GM18526 (cell line): ENCODE results near the gene KLK15.

Experiments
- POLR2A ChIP-seq: IDR thresholded peaks from 3 replicates; pipeline ENCODE4 v1.6.1; 2011; ENCODE audit not compliant: insufficient read length; ENCODE audit errors: extremely low read depth

The KLK15 gene

GRCh38 chr19:50815439-50815838 is 17.9 kb downstream of the KLK15 start:
- no peak for TF ChIP-seq POLR2A

GRCh38 chr19:50814883-50815282 is 18.5 kb downstream of the KLK15 start:
- TF ChIP-seq POLR2A, result no peak

DNA sequence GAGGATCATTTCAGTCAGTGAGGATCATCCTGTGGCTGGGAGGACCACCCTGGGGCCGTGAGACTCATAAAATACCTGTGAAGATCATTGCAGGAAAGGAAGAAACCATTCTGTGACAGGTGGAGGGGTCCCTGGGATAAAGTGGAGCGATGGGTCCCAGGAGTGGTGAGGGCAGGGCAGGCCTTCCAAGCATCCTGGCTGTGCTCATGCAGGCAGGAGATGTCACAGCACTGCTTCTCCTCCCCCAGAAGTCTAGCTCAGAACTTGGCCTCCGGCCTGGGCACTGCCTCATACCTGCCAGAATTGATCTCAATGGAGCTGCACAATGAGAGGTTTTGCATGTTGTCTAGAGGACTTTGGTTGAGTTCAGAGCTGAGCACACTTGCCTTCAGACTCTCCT is 20.9 kb downstream of the KLK15 start:
- no peak for TF ChIP-seq POLR2A

- TF ChIP-seq POLR2A, result no peak
Observed at GRCh38 chr19:50808856-50809255, 24.5 kb downstream of the KLK15 start.

DNA sequence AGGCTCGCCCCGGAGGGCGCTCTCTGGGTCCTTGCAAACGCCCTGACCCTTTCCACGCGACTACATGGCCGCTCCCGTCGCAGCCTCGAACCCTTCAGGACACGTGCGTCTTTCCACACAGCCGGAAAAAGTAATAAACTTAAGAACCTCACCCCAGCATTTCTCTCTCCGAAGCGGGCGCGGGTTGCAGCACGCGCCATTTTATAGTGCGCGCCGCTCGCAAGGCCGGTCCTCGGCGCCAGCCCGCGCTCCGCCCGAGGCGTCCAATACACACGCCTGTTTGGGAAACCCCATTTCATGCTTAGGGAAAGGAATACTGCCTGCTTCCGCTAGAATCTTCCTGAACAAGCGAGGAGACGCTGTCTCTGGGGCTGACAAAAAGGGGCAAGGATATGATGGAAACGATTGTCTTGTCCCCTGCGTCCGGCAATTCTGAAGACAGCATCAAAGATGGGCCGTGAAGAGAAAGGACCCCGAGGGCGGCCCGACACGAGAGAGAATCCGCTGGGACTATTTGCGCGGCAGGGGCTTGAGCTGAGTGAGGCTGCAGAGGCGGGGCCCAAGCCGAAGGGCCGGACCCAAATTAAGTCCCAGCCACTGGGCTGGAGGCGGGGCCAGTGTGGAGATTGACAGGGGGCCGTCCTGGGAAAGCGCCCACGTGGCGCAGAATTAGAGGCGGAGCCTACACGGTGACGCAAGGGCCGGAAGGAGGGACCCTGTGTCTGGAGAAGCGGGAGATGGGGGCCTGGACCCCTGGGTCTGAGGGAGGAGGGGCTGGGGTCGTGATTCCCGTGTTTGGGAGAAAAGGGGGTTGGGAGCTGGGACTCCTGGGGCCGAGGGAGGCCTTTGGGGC is 28.7 kb downstream of the KLK15 start:
- TF ChIP-seq POLR2A, result peak; percentile 99

- no peak for TF ChIP-seq POLR2A
Observed at GRCh38 chr19:50803633-50804419, 29.5 kb downstream of the KLK15 start.

- no peak for TF ChIP-seq POLR2A
Observed at GRCh38 chr19:50801107-50801506, 32.3 kb downstream of the KLK15 start.

GRCh38 chr19:50799547-50799851 is 33.9 kb downstream of the KLK15 start:
- no peak for TF ChIP-seq POLR2A

GRCh38 chr19:50798659-50799546 is 34.5 kb downstream of the KLK15 start:
- TF ChIP-seq POLR2A, result no peak

- peak; percentile 36 for TF ChIP-seq POLR2A
Observed at GRCh38 chr19:50797781-50798658, 35.4 kb downstream of the KLK15 start.

GRCh38 chr19:50797429-50797780 is 36.0 kb downstream of the KLK15 start:
- no peak for TF ChIP-seq POLR2A

GRCh38 chr19:50796634-50797428 is 36.5 kb downstream of the KLK15 start:
- peak; percentile 26 for TF ChIP-seq POLR2A

DNA sequence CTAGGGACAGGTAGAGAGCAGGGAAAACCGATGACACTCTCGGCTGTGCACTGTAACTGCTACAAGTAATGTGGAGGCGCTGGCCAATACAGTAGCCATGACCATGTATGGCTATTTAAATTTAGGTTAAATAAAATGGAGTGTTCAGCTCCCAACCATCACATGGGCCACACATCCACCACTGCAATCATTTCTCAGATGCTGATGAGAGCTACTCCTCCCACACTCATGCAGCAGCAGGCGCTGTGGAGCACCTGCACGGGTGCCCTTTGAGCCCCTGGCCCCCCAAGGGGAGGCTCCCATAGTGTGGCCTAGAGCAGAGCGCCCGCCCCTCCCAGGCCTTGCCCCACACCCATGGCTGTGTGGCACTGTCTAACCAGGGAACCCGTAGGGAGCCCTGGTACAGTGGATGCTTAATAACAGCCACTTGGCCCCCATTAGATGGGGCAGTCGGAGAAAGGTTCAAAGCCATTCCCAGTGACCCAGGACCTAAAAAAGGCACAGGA is 37.2 kb downstream of the KLK15 start:
- peak; percentile 39 for TF ChIP-seq POLR2A

DNA sequence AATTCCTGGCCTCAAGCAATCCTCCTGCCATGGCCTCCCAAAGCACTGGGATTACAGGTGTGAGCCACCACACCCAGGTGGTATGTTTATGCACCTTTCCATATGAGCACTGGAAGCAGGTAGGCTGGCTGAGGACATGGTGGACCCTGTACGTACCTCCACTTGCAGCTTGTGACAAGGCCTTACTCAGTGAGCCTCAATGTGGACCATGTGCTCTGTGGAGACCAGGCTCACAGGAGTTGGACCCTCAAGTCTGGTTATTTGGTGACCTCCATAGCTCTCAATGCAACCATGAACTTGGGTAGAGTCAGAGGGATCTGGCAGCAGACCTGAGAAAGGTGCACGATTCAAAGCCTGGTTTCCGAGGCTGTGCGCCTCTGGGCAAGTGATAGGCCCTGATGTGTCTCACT is 37.7 kb downstream of the KLK15 start:
- TF ChIP-seq POLR2A, result no peak
